Activated T-cell treated with anti-CD3 and anti-CD28 coated beads, Interleukin-2, amount 50 U/mL, for 4 hours (primary cell): ENCODE measurements around the gene TLCD2. TPM values are rescaled to one million over a fixed set of nuclear protein-coding genes. Genes with fewer than 3 reads are reported as not detected.

Experiments
- ATAC-seq, 2 donors: fragments of 200-7000 bp; cut with Tn5 transposase; one replicate each; pipeline ENCODE4 v1.10.0; 2021
- DNase-seq: peaks from one replicate; pipeline ENCODE4 v3.0.0-alpha.2; 2020
- H3K27me3 Mint-ChIP-seq: one replicate; pipeline ENCODE4 v1.8.0; 2021; ENCODE audit warnings: low read depth, mixed read lengths
- H3K36me3 Mint-ChIP-seq: one replicate; pipeline ENCODE4 v1.8.0; 2022; ENCODE audit warnings: mixed read lengths; ENCODE audit not compliant: insufficient read depth
- H3K4me1 Mint-ChIP-seq: one replicate; pipeline ENCODE4 v1.8.0; 2021; ENCODE audit warnings: low read depth, mixed read lengths
- H3K4me3 Mint-ChIP-seq: one replicate; pipeline ENCODE4 v1.8.0; 2021; ENCODE audit warnings: mild to moderate bottlenecking, moderate library complexity, mixed read lengths
- H3K9me3 Mint-ChIP-seq: one replicate; pipeline ENCODE4 v1.8.0; 2021; ENCODE audit warnings: mixed read lengths
- total RNA-seq, 3 donors: library from RNA; stranded (reverse); gene quantifications; one replicate each; pipeline ENCODE4 v1.2.1, GENCODE V29; 2021

Gene TLCD2, protein sequence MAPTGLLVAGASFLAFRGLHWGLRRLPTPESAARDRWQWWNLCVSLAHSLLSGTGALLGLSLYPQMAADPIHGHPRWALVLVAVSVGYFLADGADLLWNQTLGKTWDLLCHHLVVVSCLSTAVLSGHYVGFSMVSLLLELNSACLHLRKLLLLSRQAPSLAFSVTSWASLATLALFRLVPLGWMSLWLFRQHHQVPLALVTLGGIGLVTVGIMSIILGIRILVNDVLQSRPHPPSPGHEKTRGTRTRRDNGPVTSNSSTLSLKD
- total RNA-seq, result under 1 TPM; 0.08 to 0.19 (median 0.13) TPM

DNA sequence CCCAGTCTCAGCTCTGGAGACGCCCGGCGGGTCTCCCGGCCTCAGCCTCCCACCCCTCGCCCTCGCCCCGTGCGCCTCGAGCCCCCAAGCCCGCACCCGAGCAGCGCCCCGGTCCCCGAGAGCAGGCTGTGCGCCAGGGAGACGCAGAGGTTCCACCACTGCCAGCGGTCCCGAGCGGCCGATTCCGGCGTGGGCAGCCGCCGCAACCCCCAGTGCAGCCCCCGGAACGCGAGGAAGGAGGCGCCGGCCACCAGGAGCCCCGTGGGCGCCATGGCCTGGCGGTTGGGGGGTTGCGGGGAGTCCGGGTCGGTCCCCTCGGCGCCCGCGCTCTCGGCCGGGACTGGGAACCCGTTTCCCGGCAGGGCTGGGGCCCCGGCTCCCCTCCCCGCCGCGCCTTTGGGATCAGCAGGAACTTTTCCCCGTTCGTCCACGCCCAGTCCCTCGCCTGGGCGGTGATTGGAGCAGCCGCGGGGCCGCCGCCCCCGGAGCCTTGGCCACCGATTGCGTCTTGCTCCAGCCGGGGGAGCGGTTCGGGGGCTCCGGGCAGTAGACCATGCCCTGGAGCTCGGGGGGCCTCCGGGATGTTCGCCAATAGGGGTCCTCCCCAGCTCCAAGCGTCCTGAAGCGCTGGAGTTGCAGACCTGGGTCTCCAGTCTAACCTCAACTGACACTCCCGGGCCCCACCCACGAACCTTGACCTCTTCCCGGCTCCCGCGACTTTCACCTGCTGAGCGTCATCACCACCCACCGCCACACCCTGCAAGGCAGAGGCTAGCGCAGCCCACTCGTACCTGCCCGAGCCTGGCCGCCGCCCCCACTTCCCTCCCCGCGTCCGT lies at the start of gene TLCD2:
TLCD2 (minus strand) TSS at position 407 of the 836 bp plus-strand sequence; CDS start at position 272, 135 bp downstream.
- Mint-ChIP-seq H3K4me1 (peaks cover 27% of the 10 kb centered on the region), H3K36me3 (peaks cover 5% of the 10 kb centered on the region), H3K27me3 (peaks cover 22% of the 10 kb centered on the region), H3K4me3 (peak within 1 kb of the TSS; percentile 62), H3K9me3 (no peaks in the 10 kb centered on the region)
- DNase-seq (no peak), ATAC-seq (peak; percentile 44 to 51)

DNA sequence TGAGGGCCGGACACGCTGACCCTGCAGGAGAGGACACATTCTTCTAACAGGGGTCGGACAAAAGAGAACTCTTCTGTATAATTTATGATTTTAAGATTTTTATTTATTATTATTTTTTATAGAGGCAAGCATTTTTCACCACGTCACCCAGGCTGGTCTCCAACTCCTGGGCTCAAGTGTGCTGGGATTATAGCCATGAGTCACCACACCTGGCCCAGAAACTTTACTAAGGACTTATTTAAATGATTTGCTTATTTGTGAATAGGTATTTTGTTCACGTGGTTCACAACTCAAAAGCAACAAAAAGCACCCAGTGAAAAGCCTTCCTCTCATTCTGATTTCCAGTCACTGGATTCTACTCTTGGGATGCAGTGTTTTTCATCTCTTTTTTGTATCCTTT lies 49.4 kb upstream of the TLCD2 start:
- H3K36me3 Mint-ChIP-seq, result no peaks in the 10 kb centered on the region
- DNase-seq (no peak), ATAC-seq (no peak)
- H3K4me1 Mint-ChIP-seq, result peaks cover 29% of the 10 kb centered on the region
- H3K9me3 Mint-ChIP-seq, result no peaks in the 10 kb centered on the region
- H3K4me3 Mint-ChIP-seq, result no peak overlapping the region
- no peaks in the 10 kb centered on the region for H3K27me3 Mint-ChIP-seq

DNA sequence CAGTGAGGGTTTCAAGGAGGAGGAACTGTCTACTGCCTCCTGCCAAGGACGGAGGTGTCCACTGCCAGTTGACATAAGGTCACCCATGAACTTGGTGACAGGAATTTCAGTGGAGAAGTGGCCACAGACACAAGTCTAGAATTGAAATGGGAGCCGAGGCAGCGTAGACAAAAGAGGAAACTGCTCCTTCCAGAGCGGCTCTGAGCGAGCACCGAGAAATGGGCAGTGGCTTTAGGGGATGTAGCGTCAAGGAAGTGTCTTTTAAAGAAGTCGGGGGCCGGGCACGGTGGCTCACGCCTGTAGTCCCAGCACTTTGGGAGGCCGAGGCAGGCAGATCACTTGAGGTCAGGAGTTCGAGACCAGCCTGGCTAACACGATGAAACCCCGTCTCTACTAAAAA lies 48.6 kb upstream of the TLCD2 start:
- Mint-ChIP-seq H3K36me3 (no peaks in the 10 kb centered on the region), H3K4me1 (peaks cover 22% of the 10 kb centered on the region), H3K4me3 (peak overlapping the region; percentile 2), H3K27me3 (no peaks in the 10 kb centered on the region), H3K9me3 (no peaks in the 10 kb centered on the region)
- ATAC-seq (no peak), DNase-seq (no peak)

DNA sequence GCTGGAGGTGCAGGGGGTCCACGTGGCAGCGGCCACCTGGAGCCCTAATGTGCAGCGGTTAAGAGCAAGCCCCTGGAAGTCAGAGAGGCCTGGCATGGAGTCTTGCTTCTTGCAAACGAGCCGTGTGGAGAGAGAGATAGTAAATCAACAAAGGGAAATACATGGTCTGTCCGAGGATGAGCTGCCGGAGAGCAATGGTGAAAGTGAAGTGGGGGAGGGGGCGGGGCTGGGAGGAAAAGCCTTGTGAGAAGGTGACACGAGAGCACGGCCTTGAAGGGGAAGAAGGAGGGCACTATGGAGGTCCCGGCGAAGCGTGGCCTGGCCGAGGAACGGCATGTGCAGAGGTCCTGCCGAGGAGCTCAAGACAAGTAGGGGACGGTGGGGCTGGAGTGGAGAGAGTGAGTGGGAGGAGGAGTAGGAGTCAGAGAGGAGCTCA lies 45.7 kb upstream of the TLCD2 start:
- H3K4me3 Mint-ChIP-seq, result no peak overlapping the region
- DNase-seq (no peak), ATAC-seq (no peak)
- no peaks in the 10 kb centered on the region for H3K4me1 Mint-ChIP-seq
- H3K9me3 Mint-ChIP-seq, result no peaks in the 10 kb centered on the region
- H3K36me3 Mint-ChIP-seq, result no peaks in the 10 kb centered on the region
- H3K27me3 Mint-ChIP-seq, result no peaks in the 10 kb centered on the region

DNA sequence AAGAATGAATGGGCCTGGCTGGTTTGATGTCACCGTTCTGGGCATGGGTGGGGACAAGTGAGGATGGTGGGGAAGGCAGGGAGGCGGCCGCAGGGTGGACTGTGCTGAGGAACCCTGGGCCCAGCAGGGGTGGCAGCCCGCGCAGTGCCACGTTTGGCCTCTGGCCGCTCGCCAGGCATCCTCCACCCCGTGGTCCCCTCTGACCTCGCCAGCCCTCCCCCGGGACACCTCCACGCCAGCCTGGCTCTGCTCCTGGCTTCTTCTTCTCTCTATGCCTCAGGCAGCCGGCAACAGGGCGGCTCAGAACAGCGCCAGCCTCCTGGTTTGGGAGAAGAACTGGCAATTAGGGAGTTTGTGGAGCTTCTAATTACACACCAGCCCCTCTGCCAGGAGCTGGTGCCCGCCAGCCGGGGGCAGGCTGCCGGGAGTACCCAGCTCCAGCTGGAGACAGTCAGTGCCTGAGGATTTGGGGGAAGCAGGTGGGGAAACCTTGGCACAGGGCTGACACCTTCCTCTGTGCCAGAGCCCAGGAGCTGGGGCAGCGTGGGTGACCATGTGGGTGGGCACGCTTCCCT lies 45.2 kb upstream of the TLCD2 start:
- Mint-ChIP-seq H3K4me1 (no peaks in the 10 kb centered on the region), H3K9me3 (no peaks in the 10 kb centered on the region), H3K27me3 (no peaks in the 10 kb centered on the region), H3K4me3 (no peak overlapping the region), H3K36me3 (no peaks in the 10 kb centered on the region)
- DNase-seq, result no peak
- ATAC-seq, result no peak

- ATAC-seq, result no peak
- H3K4me1 Mint-ChIP-seq, result no peaks in the 10 kb centered on the region
- H3K27me3 Mint-ChIP-seq, result no peaks in the 10 kb centered on the region
- no peaks in the 10 kb centered on the region for H3K9me3 Mint-ChIP-seq
- DNase-seq, result no peak
- no peaks in the 10 kb centered on the region for H3K36me3 Mint-ChIP-seq
- H3K4me3 Mint-ChIP-seq, result no peak overlapping the region
Measured at GRCh38 chr17:1754430-1755112, 44.4 kb upstream of the TLCD2 start.

DNA sequence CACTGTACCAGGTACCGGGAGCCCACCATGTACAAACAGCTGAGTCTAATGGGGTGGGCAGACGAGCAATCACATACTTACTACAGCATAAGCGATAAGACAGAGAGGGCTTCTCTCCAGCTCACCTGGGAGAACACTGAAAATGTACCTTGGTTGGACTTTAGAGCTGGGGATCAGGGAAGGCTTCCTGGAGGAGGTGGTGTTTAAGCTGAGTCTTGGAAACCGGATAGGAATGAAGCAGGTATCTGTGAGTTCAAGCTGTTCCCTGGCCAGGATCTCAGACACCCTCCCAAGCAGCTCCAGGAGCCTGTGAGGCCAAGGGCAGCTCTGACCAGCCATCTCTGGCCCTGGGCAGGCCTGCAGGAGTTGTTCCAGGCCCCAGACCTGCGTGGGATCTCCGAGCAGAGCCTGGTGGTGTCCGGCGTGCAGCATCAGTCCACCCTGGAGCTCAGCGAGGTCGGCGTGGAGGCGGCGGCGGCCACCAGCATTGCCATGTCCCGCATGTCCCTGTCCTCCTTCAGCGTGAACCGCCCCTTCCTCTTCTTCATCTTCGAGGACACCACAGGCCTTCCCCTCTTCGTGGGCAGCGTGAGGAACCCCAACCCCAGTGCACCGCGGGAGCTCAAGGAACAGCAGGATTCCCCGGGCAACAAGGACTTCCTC lies 43.7 kb upstream of the TLCD2 start:
- no peaks in the 10 kb centered on the region for H3K36me3 Mint-ChIP-seq
- no peak for DNase-seq
- no peaks in the 10 kb centered on the region for H3K4me1 Mint-ChIP-seq
- H3K27me3 Mint-ChIP-seq, result no peaks in the 10 kb centered on the region
- H3K9me3 Mint-ChIP-seq, result no peaks in the 10 kb centered on the region
- no peak for ATAC-seq
- H3K4me3 Mint-ChIP-seq, result no peak overlapping the region

DNA sequence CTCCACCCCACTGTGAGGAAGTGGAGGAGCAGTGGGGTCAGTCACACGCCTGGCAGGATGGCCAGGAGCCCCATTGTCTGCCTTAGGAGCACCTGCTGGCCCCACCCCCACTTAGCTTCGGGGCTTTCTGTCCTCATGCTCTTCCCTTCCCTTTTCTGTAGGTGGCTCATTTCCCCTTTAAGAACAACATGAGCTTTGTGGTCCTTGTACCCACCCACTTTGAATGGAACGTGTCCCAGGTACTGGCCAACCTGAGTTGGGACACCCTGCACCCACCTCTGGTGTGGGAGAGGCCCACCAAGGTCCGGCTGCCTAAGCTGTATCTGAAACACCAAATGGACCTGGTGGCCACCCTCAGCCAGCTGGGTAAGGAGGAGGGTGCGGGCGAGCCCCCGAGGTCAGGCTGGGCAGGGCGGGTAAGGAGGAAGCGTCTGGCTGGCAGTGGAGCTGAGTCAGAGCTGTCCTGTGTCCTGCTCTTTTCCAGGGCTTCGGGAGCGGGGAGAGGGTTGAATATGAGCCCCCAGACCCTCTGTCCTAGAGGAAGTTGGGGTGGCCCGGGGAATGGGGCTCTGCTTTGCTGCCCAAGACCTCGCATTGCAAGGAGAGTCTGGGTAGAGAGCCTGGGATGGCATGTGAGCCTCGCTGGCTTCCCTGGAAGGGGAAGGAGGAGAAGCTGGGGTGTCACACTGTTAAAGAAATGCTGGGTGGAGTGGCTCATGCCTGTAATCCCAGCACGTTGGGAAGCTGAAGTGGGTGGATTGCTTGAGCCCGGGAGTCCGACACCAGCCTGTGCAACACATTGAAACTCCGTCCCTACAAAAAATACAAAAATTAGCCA lies 42.5 kb upstream of the TLCD2 start:
- ATAC-seq, result no peak
- Mint-ChIP-seq H3K36me3 (no peaks in the 10 kb centered on the region), H3K9me3 (no peaks in the 10 kb centered on the region), H3K4me1 (no peaks in the 10 kb centered on the region), H3K27me3 (no peaks in the 10 kb centered on the region), H3K4me3 (no peak overlapping the region)
- DNase-seq, result no peak

DNA sequence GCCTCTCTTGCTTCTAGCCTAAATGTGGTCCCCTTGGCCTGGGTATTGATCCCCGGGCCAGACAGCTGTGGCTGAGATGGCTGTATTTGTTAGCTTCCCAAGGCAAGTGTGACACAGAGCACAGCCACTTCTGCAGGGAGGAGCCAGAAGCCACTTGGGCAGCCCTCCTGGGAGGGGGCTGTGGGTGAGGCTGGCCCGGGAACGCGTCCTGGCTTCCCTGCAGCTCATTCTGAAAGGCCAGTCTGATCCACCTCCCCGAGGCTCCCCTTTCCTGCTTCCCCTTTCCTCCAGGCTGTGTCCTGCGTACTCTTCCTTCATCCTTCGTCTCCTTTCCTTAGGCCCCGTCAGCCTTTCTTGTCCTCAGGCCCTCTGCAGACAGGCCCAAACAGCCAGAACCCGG lies 40.5 kb upstream of the TLCD2 start:
- DNase-seq, result no peak
- Mint-ChIP-seq H3K36me3 (no peaks in the 10 kb centered on the region), H3K9me3 (no peaks in the 10 kb centered on the region), H3K4me3 (no peak overlapping the region), H3K4me1 (no peaks in the 10 kb centered on the region), H3K27me3 (no peaks in the 10 kb centered on the region)
- no peak for ATAC-seq

DNA sequence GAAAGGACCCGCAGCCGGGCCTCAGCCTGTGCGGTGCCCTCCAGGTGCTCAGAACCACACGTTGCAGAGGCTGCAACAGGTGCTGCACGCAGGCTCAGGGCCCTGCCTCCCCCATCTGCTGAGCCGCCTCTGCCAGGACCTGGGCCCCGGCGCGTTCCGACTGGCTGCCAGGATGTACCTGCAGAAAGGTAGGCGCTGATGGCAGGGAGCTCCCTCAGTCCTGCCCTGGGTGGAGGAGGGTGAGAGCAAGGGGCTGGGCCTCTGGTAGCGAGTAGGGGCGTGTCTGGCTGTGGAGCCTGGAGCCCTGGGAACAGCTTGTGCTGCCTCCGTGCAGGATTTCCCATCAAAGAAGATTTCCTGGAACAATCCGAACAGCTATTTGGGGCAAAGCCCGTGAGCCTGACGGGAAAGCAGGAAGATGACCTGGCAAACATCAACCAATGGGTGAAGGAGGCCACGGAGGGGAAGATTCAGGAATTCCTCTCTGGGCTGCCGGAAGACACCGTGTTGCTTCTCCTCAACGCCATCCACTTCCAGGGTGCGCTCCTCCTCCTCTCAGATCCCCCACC lies 36.9 kb upstream of the TLCD2 start:
- Mint-ChIP-seq H3K4me3 (no peak overlapping the region), H3K27me3 (no peaks in the 10 kb centered on the region), H3K9me3 (no peaks in the 10 kb centered on the region), H3K36me3 (no peaks in the 10 kb centered on the region), H3K4me1 (no peaks in the 10 kb centered on the region)
- no peak for DNase-seq
- no peak for ATAC-seq

GRCh38 chr17:1745513-1746020 lies 35.4 kb upstream of the TLCD2 start:
- Mint-ChIP-seq H3K9me3 (no peaks in the 10 kb centered on the region), H3K27me3 (no peaks in the 10 kb centered on the region), H3K36me3 (no peaks in the 10 kb centered on the region), H3K4me1 (no peaks in the 10 kb centered on the region), H3K4me3 (no peak overlapping the region)
- ATAC-seq (no peak), DNase-seq (no peak)

GRCh38 chr17:1744551-1745512 lies 34.7 kb upstream of the TLCD2 start:
- Mint-ChIP-seq H3K9me3 (no peaks in the 10 kb centered on the region), H3K36me3 (no peaks in the 10 kb centered on the region), H3K27me3 (no peaks in the 10 kb centered on the region), H3K4me3 (no peak overlapping the region), H3K4me1 (no peaks in the 10 kb centered on the region)
- no peak for ATAC-seq
- DNase-seq, result no peak
